Endothelial cell of umbilical vein (primary cell): Measurements from ENCODE around the gene CDS2. TPM values are rescaled to one million over a fixed set of nuclear protein-coding genes. Genes with fewer than 3 reads are reported as not detected.

Experiments
- BruUV-seq: library from RNA; stranded (reverse); fragments of 400-500 nt; replicated peaks from 2 replicates; lab custom pipeline; 2021; lab: Mats Ljungman, UMichigan
- CTCF ChIA-PET: fragments of 300-600, 350-600 bp; sonication (Branson Sonifier 250); formaldehyde crosslinking; loops from one replicate; lab custom pipeline; 2021; ENCODE audit warnings: antibody characterized with exemption, inconsistent platforms; lab: Charles Lee
- POLR2A ChIA-PET: fragments of 300-600, 350-600 bp; sonication (Branson Sonifier 250); formaldehyde crosslinking; loops from one replicate; lab custom pipeline; 2021; ENCODE audit warnings: antibody characterized with exemption, inconsistent platforms; lab: Charles Lee
- DNase-seq: peaks from one replicate; pipeline ENCODE4 v3.0.0-alpha.2; 2011; ENCODE audit warnings: low read depth, low spot score
- FAIRE-seq: peaks from 2 replicates; lab custom pipeline; 2011; peaks lifted over from hg19 to GRCh38; lab: Jason Lieb, UNC
- H2AFZ ChIP-seq: 2 replicates; pipeline ENCODE4 v1.6.0; 2012; ENCODE audit warnings: low read depth, low read length, control low read depth, inconsistent platforms
- H3K27ac ChIP-seq: 2 replicates; pipeline ENCODE4 v1.5.1; 2011; ENCODE audit warnings: low read depth, mild to moderate bottlenecking, control low read depth, low read length, moderate library complexity; ENCODE audit not compliant: insufficient read depth
- H3K27me3 ChIP-seq, 2 experiments: 2 replicates each; pipeline versions ENCODE4 v1.6.0 to v1.6.1; 2011; ENCODE audit warnings: low read length in 2 of 2, mixed read lengths in 1 of 2; ENCODE audit not compliant: control insufficient read depth in 2 of 2, insufficient read depth in 2 of 2
- H3K36me3 ChIP-seq, 2 experiments: 2 replicates in 1 of 2; 3 replicates in 1 of 2; pipeline ENCODE4 v1.5.1; 2011; ENCODE audit warnings: low read length in 2 of 2, mild to moderate bottlenecking in 1 of 2, moderate library complexity in 1 of 2; ENCODE audit not compliant: control insufficient read depth in 2 of 2, insufficient read depth in 2 of 2; ENCODE audit errors: extremely low read depth in 1 of 2
- H3K4me1 ChIP-seq: 3 replicates; pipeline ENCODE4 v1.5.1; 2011; ENCODE audit warnings: mild to moderate bottlenecking, low read length; ENCODE audit not compliant: control insufficient read depth, insufficient read depth; ENCODE audit errors: extremely low read depth
- H3K4me2 ChIP-seq: 2 replicates; pipeline ENCODE4 v1.6.1; 2011; ENCODE audit warnings: low read length, control low read depth, mixed read lengths; ENCODE audit not compliant: insufficient read depth
- H3K4me3 ChIP-seq, 3 experiments: fragments of 200-600 bp in 1 of 3; sonication (generic), shearing (Covaris generic) in 1 of 3; replicated peaks in 1 of 3; 2 replicates each; pipeline ENCODE4 v1.5.1; 2011 to 2016; ENCODE audit warnings: control low read depth in 3 of 3, low read length in 3 of 3, mild to moderate bottlenecking in 2 of 3, inconsistent platforms in 1 of 3, low read depth in 1 of 3, moderate library complexity in 1 of 3; ENCODE audit not compliant: insufficient read depth in 1 of 3
- H3K79me2 ChIP-seq: 2 replicates; pipeline ENCODE4 v1.6.0; 2012; ENCODE audit warnings: low read length, inconsistent platforms; ENCODE audit not compliant: control insufficient read depth, insufficient read depth
- H3K9ac ChIP-seq: replicated peaks from 2 replicates; pipeline ENCODE3; 2011; ENCODE audit warnings: low read length, control low read depth; ENCODE audit not compliant: insufficient read depth; ENCODE audit errors: extremely low read depth
- H3K9me1 ChIP-seq: replicated peaks from 3 replicates; pipeline ENCODE4 v1.6.0; 2011; ENCODE audit warnings: mild to moderate bottlenecking, low read length; ENCODE audit not compliant: control insufficient read depth, insufficient read depth; ENCODE audit errors: extremely low read depth
- H3K9me3 ChIP-seq: replicated peaks from 2 replicates; pipeline ENCODE4 v1.5.1; 2012; ENCODE audit warnings: low read length, inconsistent platforms; ENCODE audit not compliant: control insufficient read depth, insufficient read depth
- H4K20me1 ChIP-seq: replicated peaks from 2 replicates; pipeline ENCODE3; 2011; ENCODE audit warnings: mild to moderate bottlenecking, low read length; ENCODE audit not compliant: control insufficient read depth, insufficient read depth; ENCODE audit errors: extremely low read depth
- CTCF ChIP-seq, 2 donors: IDR thresholded peaks; 1 replicate in 1 of 2; 2 replicates in 1 of 2; pipeline ENCODE4 v1.5.1; 2011; ENCODE audit warnings: low read length in 2 of 2, mild to moderate bottlenecking in 2 of 2, moderate library complexity in 2 of 2, control low read depth in 1 of 2, inconsistent platforms in 1 of 2, low read depth in 1 of 2; ENCODE audit not compliant: insufficient read depth in 1 of 2; ENCODE audit errors: extremely low read depth in 1 of 2
- EZH2 ChIP-seq: IDR thresholded peaks from 2 replicates; pipeline ENCODE4 v1.6.1; 2012; ENCODE audit warnings: borderline replicate concordance, low read depth, mild to moderate bottlenecking, moderate library complexity, low read length, inconsistent platforms; ENCODE audit not compliant: severe bottlenecking
- FOS ChIP-seq: IDR thresholded peaks from 2 replicates; pipeline ENCODE4 v1.6.1; 2011; ENCODE audit warnings: mild to moderate bottlenecking, low read length, moderate library complexity, borderline replicate concordance; ENCODE audit not compliant: insufficient read depth
- GATA2 ChIP-seq: IDR thresholded peaks from 2 replicates; pipeline ENCODE4 v1.7.0; 2011; ENCODE audit warnings: low read depth, mild to moderate bottlenecking, moderate library complexity, mixed read lengths, low read length; ENCODE audit not compliant: insufficient read length, insufficient read depth
- JUN ChIP-seq: IDR thresholded peaks from 2 replicates; pipeline ENCODE4 v1.6.1; 2011; ENCODE audit warnings: borderline replicate concordance, low read depth; ENCODE audit not compliant: insufficient read length, insufficient read depth
- MAX ChIP-seq: IDR thresholded peaks from 2 replicates; pipeline ENCODE4 v1.6.1; 2011; ENCODE audit not compliant: insufficient read depth, insufficient read length
- MYC ChIP-seq: IDR thresholded peaks from one replicate; pipeline ENCODE4 v1.6.1; 2011; ENCODE audit warnings: mild to moderate bottlenecking, low read depth, low read length
- POLR2A ChIP-seq: IDR thresholded peaks from 2 replicates; pipeline ENCODE4 v1.6.1; 2012; ENCODE audit warnings: low read depth, mild to moderate bottlenecking, control low read depth, low read length
- POLR2AphosphoS5 ChIP-seq: IDR thresholded peaks from 2 replicates; pipeline ENCODE4 v1.6.1; 2012; ENCODE audit warnings: low read depth, mild to moderate bottlenecking, control low read depth, low read length, moderate library complexity; ENCODE audit not compliant: insufficient read depth
- dilution Hi-C: fragments of 300-500 bp; cut with MboI; formaldehyde crosslinking; loops from one replicate; pipeline ENCODE4 v1.15.0; 2019; ENCODE audit warnings: low sequenced_read_pairs; ENCODE audit not compliant: extremely low pct_ligation_motif_present
- intact Hi-C: fragments of 100-400 bp; cut with micrococcal nuclease; formaldehyde crosslinking; loops from one replicate; pipeline ENCODE4 v1.10.0; 2022
- polyA plus RNA-seq, 4 experiments: library from polyadenylated mRNA; depleted of rRNA in 3 of 4; stranded (reverse) in 3 of 4; unstranded in 1 of 4; fragments of >200 nt; gene quantifications; 2 replicates each; pipeline versions ENCODE4 v1.2.1 to v1.2.3, GENCODE V29; 2011 to 2012; ENCODE audit warnings: missing spikeins in 1 of 4
- total RNA-seq: library from RNA; stranded (reverse); gene quantifications from 2 replicates; pipeline ENCODE4 v1.2.3, GENCODE V29; 2021

Gene CDS2
- total and polyA plus RNA-seq, 2 donors (not counting 3 experiments of a cell fraction or from before 2014, with no cell fraction given), result 47.0 to 49.0 TPM

- Histone ChIP-seq H2AFZ (no peak overlapping the region), H3K36me3 (peaks cover 0 to 6% of the 10 kb centered on the region in 2 experiments), H3K79me2 (no peaks in the 10 kb centered on the region), H3K4me2 (no peak overlapping the region), H3K27ac (no peak overlapping the region), H3K27me3 (no peaks in the 10 kb centered on the region), H3K4me1 (no peaks in the 10 kb centered on the region), H3K9me1 (no peaks in the 10 kb centered on the region), H4K20me1 (no peaks in the 10 kb centered on the region), H3K9ac (no peak overlapping the region), H3K9me3 (no peaks in the 10 kb centered on the region), H3K4me3 (no peak overlapping the region)
- intact Hi-C loops, result no loop called here
- POLR2A ChIA-PET, result interaction anchor here (0.6 kb wide), 1 partner anchor 72 kb away, joined by 3 read pairs; the partner anchor contains the start of gene CDS2
- TF ChIP-seq GATA2, result no peak
- no peak for TF ChIP-seq EZH2
- TF ChIP-seq FOS, result no peak
- no peak for TF ChIP-seq MYC
- no peak for TF ChIP-seq POLR2AphosphoS5
- no peak for TF ChIP-seq CTCF (IDR thresholded peaks at IDR 0.05; ENCODE audit: extremely low read depth in 1 of 2, insufficient read depth in 1 of 2, low read depth in 1 of 2, low read length in 2 of 2)
- TF ChIP-seq MAX, result no peak
- TF ChIP-seq JUN, result no peak
- TF ChIP-seq POLR2A, result no peak
- dilution Hi-C loops, result no loop called here
- CTCF ChIA-PET, result interaction anchor here (0.6 to 1.1 kb wide), 3 partner anchors 24 to 564 kb away, joined by 3 to 6 read pairs (median 4); partner anchors contain the start of gene CDS2
- FAIRE-seq, result no peak
- no peak for DNase-seq
- BruUV-seq, result no TSS peak
These were observed 71.8 kb downstream of the CDS2 start for GRCh38 chr20:5198651-5198924.
